Fibroblast of lung (primary cell): ENCODE measurements around the gene UPK1A. TPM values are rescaled to one million over a fixed set of nuclear protein-coding genes. Genes with fewer than 3 reads are reported as not detected.

ENCODE experiments used
- DNase-seq, 2 donors: peaks; one replicate each; pipeline versions ENCODE4 v3.0.0 to v3.0.0-alpha.2; 2010; ENCODE audit warnings: low read depth in 2 of 2
- H2AFZ ChIP-seq: 2 replicates; pipeline ENCODE4 v1.5.1; 2012; ENCODE audit warnings: low read length, control low read depth, inconsistent platforms
- H3K27ac ChIP-seq: 2 replicates; pipeline ENCODE4 v1.5.1; 2011; ENCODE audit warnings: low read length, control low read depth; ENCODE audit not compliant: insufficient read depth
- H3K27me3 ChIP-seq: 2 replicates; pipeline ENCODE4 v1.5.1; 2011; ENCODE audit warnings: mild to moderate bottlenecking, low read length; ENCODE audit not compliant: control insufficient read depth, insufficient read depth
- H3K36me3 ChIP-seq: 2 replicates; pipeline ENCODE4 v1.5.1; 2011; ENCODE audit warnings: low read length; ENCODE audit not compliant: control insufficient read depth, insufficient read depth
- H3K4me1 ChIP-seq: 2 replicates; pipeline ENCODE4 v1.5.1; 2011; ENCODE audit warnings: low read length; ENCODE audit not compliant: control insufficient read depth, insufficient read depth; ENCODE audit errors: extremely low read depth
- H3K4me2 ChIP-seq: 2 replicates; pipeline ENCODE4 v1.5.1; 2011; ENCODE audit warnings: low read length, control low read depth; ENCODE audit not compliant: insufficient read depth; ENCODE audit errors: extremely low read depth
- H3K4me3 ChIP-seq, 4 experiments: fragments of 200-600 bp in 1 of 4; sonication (generic) in 1 of 4; replicated peaks in 1 of 4; 2 replicates each; pipeline ENCODE4 v1.5.1; 2011 to 2016; ENCODE audit warnings: low read length in 4 of 4, low read depth in 3 of 4, mild to moderate bottlenecking in 3 of 4, control low read depth in 2 of 4, inconsistent platforms in 1 of 4, mixed read lengths in 1 of 4; ENCODE audit not compliant: insufficient read depth in 1 of 4; ENCODE audit errors: control extremely low read depth in 1 of 4
- H3K79me2 ChIP-seq: 2 replicates; pipeline ENCODE4 v1.5.1; 2012; ENCODE audit warnings: mild to moderate bottlenecking, low read length, inconsistent platforms; ENCODE audit not compliant: control insufficient read depth, insufficient read depth
- H3K9ac ChIP-seq: 2 replicates; pipeline ENCODE4 v1.5.1; 2011; ENCODE audit warnings: mild to moderate bottlenecking, low read length, control low read depth; ENCODE audit not compliant: insufficient read depth
- H3K9me3 ChIP-seq: 2 replicates; pipeline ENCODE4 v1.5.1; 2012; ENCODE audit warnings: low read depth, low read length; ENCODE audit not compliant: control insufficient read depth, insufficient read depth
- H4K20me1 ChIP-seq: 2 replicates; pipeline ENCODE4 v1.5.1; 2011; ENCODE audit warnings: low read length; ENCODE audit not compliant: control insufficient read depth, insufficient read depth; ENCODE audit errors: extremely low read depth
- EZH2 ChIP-seq: IDR thresholded peaks from 2 replicates; pipeline ENCODE4 v1.5.1; 2012; ENCODE audit warnings: low read length, control low read depth, mild to moderate bottlenecking; ENCODE audit errors: missing control alignments
- polyA plus RNA-seq, 2 donors: library from polyadenylated mRNA; depleted of rRNA in 1 of 2; stranded (reverse) in 1 of 2; unstranded in 1 of 2; fragments of >200 nt; gene quantifications; 2 replicates each; pipeline ENCODE4 v1.2.1, GENCODE V29; 2011 to 2012; ENCODE audit warnings: missing spikeins in 1 of 2
- total RNA-seq: library from RNA; depleted of rRNA; stranded (reverse); fragments of >200 nt; gene quantifications from 2 replicates; pipeline ENCODE4 v1.2.1, GENCODE V29; 2014
- TF ChIP-seq, protein P1 (sequence below), 2 donors: IDR thresholded peaks in 1 of 2; conservative IDR thresholded peaks in 1 of 2; 1 replicate in 1 of 2; 2 replicates in 1 of 2; pipeline ENCODE4 v1.5.1; 2011 to 2012; ENCODE audit warnings: low read length in 2 of 2, control low read depth in 1 of 2, inconsistent platforms in 1 of 2, low read depth in 1 of 2, mild to moderate bottlenecking in 1 of 2

The UPK1A gene
- total and polyA plus RNA-seq, 2 donors (not counting 1 experiment from before 2014, with no cell fraction given), result 0.27 TPM; not detected in 1

DNA sequence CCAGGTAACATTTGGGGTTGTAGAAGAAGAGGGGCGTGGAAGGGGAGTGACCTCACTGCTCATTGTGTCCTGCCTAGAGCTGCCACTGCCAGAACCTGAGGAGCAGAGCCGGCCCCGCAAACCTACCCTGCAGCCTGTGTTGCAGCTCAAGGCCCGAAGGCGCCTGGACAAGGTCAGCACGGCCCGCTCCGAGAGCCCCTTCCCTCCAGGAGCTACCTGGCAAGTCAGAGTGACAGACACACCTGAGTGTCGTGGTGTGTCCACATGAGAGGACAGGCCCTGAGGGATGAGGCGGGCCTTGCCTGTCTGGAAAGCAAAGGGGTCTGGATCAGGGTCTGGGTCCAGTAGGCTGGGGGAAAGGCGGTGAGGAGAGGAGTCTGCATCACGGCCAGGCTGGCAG, 58.2 kb downstream of the UPK1A start:
- Histone ChIP-seq H3K27ac (no peak overlapping the region), H3K36me3 (peaks cover 56% of the 10 kb centered on the region), H3K4me3 (no peak overlapping the region), H3K9me3 (no peaks in the 10 kb centered on the region), H3K27me3 (no peaks in the 10 kb centered on the region), H3K9ac (no peak overlapping the region), H2AFZ (no peak overlapping the region), H3K79me2 (peaks cover 19% of the 10 kb centered on the region), H3K4me1 (peaks cover under 1% of the 10 kb centered on the region), H3K4me2 (no peak overlapping the region), H4K20me1 (no peaks in the 10 kb centered on the region)
- DNase-seq, result no peak
- no peak for TF ChIP-seq EZH2
- TF ChIP-seq, protein P1, sequence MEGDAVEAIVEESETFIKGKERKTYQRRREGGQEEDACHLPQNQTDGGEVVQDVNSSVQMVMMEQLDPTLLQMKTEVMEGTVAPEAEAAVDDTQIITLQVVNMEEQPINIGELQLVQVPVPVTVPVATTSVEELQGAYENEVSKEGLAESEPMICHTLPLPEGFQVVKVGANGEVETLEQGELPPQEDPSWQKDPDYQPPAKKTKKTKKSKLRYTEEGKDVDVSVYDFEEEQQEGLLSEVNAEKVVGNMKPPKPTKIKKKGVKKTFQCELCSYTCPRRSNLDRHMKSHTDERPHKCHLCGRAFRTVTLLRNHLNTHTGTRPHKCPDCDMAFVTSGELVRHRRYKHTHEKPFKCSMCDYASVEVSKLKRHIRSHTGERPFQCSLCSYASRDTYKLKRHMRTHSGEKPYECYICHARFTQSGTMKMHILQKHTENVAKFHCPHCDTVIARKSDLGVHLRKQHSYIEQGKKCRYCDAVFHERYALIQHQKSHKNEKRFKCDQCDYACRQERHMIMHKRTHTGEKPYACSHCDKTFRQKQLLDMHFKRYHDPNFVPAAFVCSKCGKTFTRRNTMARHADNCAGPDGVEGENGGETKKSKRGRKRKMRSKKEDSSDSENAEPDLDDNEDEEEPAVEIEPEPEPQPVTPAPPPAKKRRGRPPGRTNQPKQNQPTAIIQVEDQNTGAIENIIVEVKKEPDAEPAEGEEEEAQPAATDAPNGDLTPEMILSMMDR (conservative IDR thresholded peaks at IDR 0.05 in 1 of 2, IDR thresholded peaks at IDR 0.05 in 1 of 2; ENCODE audit: low read depth in 1 of 2, low read length in 2 of 2), result no peak

DNA sequence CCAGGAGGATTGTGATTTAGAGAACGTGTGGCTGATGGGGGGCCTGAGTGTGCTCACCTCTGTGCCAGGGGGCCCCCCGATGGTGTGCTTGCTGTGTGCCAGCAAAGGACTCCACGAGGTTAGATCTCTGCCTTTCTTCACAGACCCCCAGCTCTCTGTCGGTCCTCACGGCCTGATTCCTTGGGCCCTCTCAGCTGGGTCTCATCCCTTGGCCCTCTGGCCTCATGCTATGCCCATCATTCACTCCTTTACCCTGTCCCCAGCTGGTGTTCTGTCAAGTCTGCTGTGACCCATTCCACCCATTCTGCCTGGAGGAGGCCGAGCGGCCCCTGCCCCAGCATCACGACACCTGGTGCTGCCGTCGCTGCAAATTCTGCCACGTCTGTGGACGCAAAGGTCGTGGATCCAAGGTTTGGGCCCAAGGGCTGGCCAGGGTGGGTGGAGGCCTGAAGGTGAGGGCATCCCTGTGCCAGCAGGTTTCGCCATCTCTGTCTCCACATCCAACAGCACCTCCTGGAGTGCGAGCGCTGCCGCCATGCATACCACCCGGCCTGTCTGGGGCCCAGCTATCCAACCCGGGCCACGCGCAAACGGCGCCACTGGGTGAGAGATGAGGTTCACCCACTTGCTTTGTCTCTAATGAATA, 59.0 kb downstream of the UPK1A start:
- peaks cover 11% of the 10 kb centered on the region for H3K79me2 ChIP-seq
- peaks cover 57% of the 10 kb centered on the region for H3K36me3 ChIP-seq
- H3K4me2 ChIP-seq, result no peak overlapping the region
- no peaks in the 10 kb centered on the region for H4K20me1 ChIP-seq
- no peaks in the 10 kb centered on the region for H3K9me3 ChIP-seq
- no peaks in the 10 kb centered on the region for H3K4me1 ChIP-seq
- H3K4me3 ChIP-seq, result no peak overlapping the region
- no peak overlapping the region for H2AFZ ChIP-seq
- H3K9ac ChIP-seq, result no peak overlapping the region
- TF ChIP-seq EZH2, result no peak
- TF ChIP-seq, protein P1 (conservative IDR thresholded peaks at IDR 0.05 in 1 of 2, IDR thresholded peaks at IDR 0.05 in 1 of 2; ENCODE audit: low read depth in 1 of 2, low read length in 2 of 2), result no peak
- no peaks in the 10 kb centered on the region for H3K27me3 ChIP-seq
- no peak overlapping the region for H3K27ac ChIP-seq
- no peak for DNase-seq

DNA sequence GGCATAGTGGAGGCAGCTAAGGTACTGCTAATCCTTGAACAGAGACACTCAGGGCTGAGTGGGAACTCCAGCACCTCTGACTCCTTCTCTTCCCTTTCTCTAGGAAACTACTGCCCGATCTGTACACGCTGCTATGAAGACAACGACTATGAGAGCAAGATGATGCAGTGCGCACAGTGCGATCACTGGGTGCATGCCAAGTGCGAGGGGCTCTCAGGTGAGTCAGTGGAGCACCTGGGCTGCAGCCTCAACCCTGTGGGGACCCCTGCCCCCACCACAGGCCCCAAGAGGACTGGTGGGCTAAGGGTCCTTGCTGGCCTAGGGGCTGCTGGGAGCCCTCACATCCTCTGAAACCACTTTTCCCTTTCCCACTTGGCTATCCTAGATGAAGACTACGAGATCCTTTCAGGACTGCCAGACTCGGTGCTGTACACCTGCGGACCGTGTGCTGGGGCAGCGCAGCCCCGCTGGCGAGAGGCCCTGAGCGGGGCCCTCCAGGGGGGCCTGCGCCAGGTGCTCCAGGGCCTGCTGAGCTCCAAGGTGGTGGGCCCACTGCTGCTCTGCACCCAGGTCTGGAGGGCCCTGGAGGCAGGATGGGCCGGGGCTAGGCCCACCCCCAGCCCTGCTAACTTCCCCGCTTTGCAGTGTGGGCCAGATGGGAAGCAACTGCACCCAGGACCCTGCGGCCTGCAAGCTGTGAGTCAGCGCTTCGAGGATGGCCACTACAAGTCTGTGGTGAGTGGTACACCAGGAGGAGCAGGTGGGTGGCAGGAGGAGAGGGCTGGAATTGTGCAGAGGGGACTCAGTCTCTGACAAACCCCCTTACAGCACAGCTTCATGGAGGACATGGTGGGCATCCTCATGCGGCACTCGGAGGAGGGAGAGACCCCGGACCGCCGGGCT, 61.0 kb downstream of the UPK1A start:
- H3K36me3 ChIP-seq, result peaks cover 63% of the 10 kb centered on the region
- no peaks in the 10 kb centered on the region for H3K9me3 ChIP-seq
- no peak overlapping the region for H3K4me2 ChIP-seq
- H3K4me1 ChIP-seq, result no peaks in the 10 kb centered on the region
- no peak for TF ChIP-seq EZH2
- TF ChIP-seq, protein P1 (conservative IDR thresholded peaks at IDR 0.05 in 1 of 2, IDR thresholded peaks at IDR 0.05 in 1 of 2; ENCODE audit: low read depth in 1 of 2, low read length in 2 of 2), result no peak
- H3K9ac ChIP-seq, result no peak overlapping the region
- H4K20me1 ChIP-seq, result no peaks in the 10 kb centered on the region
- no peak overlapping the region for H3K4me3 ChIP-seq
- no peaks in the 10 kb centered on the region for H3K79me2 ChIP-seq
- DNase-seq, result no peak
- no peak overlapping the region for H3K27ac ChIP-seq
- H3K27me3 ChIP-seq, result no peaks in the 10 kb centered on the region
- no peak overlapping the region for H2AFZ ChIP-seq
